GM19025 (cell line): ENCODE measurements around the gene PAPOLA.

ENCODE experiments used
- ATAC-seq: cut with Tn5 transposase; IDR thresholded peaks from one replicate; pipeline ENCODE4 v1.9.1; 2021; ENCODE audit warnings: mild to moderate bottlenecking, low read depth, moderate library complexity; ENCODE audit not compliant: unreplicated experiment

PAPOLA gene

GRCh38 chr14:96583569-96584041, 81.4 kb downstream of the PAPOLA start:
- no peak for ATAC-seq

GRCh38 chr14:96584199-96584906, 82.2 kb downstream of the PAPOLA start:
- ATAC-seq = no peak

- ATAC-seq = no peak
These were observed 82.9 kb downstream of the PAPOLA start for GRCh38 chr14:96584907-96585671.

DNA sequence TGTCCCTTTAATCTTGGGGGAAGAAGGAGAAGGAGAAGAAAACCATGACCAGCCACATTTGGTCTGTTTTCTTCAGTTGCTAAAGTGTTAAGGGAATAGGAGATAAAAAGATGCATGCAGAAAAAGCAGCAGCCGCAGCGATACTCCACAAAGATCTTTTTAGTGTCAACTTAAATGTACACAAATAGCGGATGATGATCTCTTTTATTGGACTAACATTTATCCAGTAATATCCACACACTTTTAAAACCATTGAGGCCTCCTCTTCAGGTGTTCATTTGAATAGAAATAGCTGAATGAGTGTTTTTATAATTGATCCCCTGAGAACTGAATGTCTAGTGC, 83.5 kb downstream of the PAPOLA start:
- no peak for ATAC-seq

- ATAC-seq = no peak
These were observed 83.9 kb downstream of the PAPOLA start for GRCh38 chr14:96586056-96586455.

- no peak for ATAC-seq
These were observed 85.0 kb downstream of the PAPOLA start for GRCh38 chr14:96586921-96587822.

GRCh38 chr14:96587823-96588385, 85.7 kb downstream of the PAPOLA start:
- ATAC-seq = no peak

GRCh38 chr14:96588410-96589257, 86.5 kb downstream of the PAPOLA start:
- no peak for ATAC-seq

- ATAC-seq = no peak
These were observed 87.4 kb downstream of the PAPOLA start for GRCh38 chr14:96589577-96589976.

- ATAC-seq = no peak
These were observed 88.1 kb downstream of the PAPOLA start for GRCh38 chr14:96590190-96590864.

- peak; percentile 74 for ATAC-seq
These were observed 90.6 kb downstream of the PAPOLA start for GRCh38 chr14:96592591-96593386.

DNA sequence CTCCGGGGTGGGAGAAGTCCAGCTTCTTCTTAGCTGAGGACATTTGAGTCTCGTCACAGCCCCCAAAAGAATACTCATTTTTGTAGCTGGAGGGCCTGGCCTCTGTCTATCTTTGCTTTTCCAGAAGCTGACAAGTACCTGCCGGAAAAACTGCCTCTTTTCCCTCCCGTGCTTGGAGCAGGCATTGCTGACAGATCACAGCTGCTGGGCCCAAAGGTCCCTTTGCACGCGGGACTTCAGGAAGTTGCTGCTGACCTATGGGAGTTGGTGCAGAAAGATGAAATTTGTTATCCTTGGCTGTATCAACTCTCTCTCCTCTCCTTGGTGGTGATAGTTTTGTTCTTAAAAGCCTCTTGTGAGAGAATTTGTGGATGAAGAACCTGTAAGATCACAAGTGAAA, 92.8 kb downstream of the PAPOLA start:
- no peak for ATAC-seq

DNA sequence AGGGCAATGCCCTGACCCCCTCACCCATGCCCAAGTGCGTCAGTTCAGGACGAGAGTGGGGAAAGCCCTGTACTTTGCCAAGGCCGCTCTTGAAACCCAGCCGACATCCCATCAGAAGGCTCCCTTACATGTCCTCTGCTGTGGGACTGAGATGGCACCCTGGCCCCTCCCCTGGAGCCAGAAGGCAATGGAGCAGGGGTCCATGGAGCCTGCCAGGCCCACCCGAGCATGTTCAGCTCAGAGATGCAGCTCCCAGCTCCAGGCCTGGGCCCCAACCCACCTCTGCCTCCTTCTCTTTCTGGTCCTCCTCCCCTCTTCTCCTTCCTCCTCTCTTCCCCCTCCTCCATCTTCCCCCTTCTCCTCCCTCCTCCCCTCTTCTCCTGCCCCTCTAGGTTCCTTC, 95.5 kb downstream of the PAPOLA start:
- no peak for ATAC-seq

DNA sequence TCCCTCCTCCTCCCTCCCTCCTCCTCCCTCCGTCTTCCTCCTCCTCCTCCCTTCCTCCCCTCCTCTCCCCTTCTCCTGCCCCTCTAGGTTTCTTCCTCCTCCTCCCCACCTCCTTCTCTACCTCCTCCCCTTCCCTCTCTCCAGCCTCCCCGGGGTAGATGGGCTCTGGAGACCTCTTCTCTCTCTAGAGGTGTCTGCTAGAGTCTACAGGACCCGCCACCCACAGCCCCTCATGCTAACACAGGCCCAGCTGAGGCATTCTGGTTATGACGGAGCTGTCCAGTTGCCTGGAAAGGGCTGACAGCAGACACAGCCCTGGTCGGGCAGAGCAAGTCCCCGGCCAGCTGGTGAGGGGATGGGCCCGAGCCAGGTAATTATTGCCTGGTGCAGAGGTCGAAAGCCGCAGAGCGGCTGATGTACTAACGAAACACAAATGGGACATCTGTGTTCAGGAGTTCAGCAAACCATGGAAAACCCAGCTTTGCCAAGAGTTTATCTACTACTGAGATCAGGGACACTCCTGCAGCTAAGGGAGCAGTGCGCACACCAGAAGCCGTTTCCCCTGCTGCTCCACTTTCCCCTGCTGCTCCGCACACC, 96.2 kb downstream of the PAPOLA start:
- ATAC-seq = no peak

DNA sequence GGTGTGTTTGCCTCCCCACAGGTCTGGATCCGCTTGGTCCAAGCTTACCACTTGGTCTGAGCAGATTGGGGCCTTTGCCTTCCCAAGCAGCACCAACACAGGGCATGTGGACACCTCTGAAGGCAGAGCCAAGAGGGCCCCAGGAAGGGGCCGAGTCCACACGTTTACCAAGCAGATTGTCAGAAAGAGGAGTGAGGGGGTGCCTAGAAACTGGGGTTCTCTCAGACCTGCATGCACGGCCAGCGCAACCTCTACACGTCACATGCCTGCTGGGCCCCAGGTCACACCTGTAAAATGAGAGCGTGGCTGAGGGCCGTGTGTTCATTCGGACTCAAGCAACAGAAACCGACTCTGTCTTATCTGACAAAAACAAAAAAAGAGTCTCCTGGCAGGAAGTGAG, 96.9 kb downstream of the PAPOLA start:
- no peak for ATAC-seq

- no peak for ATAC-seq
These were observed 100.0 kb downstream of the PAPOLA start for GRCh38 chr14:96602186-96602585.

- no peak for ATAC-seq
These were observed 101.4 kb downstream of the PAPOLA start for GRCh38 chr14:96603350-96604255.
